ENCODE results near the gene LDHAL6B.

- TF ChIP-seq CTCF (conservative IDR thresholded peaks at IDR 0.05; ENCODE audit: low read depth in 2 of 2): no peak
- TF ChIP-seq EZH2phosphoT487 (IDR thresholded peaks at IDR 0.05; ENCODE audit: unreplicated experiment): no peak
- no peak for TF ChIP-seq EZH2 (IDR thresholded peaks at IDR 0.05; ENCODE audit: low read depth, unreplicated experiment)
- TF ChIP-seq POLR2AphosphoS5 (IDR thresholded peaks at IDR 0.05; ENCODE audit: low read depth): no peak
- no peak for TF ChIP-seq STAT1 (IDR thresholded peaks at IDR 0.05; ENCODE audit: unreplicated experiment)
- TF ChIP-seq REST (IDR thresholded peaks at IDR 0.05; ENCODE audit: unreplicated experiment): no peak
Measured at GRCh38 chr15:59224474-59224873, 17.8 kb downstream of the LDHAL6B start.
